ENCODE measurements around the gene OBSCN.
"Not testable (repeated sequence)": the region's sequence is repeated elsewhere in the genome, so short reads cannot be mapped to it uniquely, and the experiment has no call there.

The OBSCN gene

GRCh38 chr1:228228601-228229074, 20.8 kb downstream of the OBSCN start:
- no peak for DNase-seq

GRCh38 chr1:228231189-228231588, 23.3 kb downstream of the OBSCN start:
- DNase-seq, result no peak

- DNase-seq, result no peak
These were observed 25.3 kb downstream of the OBSCN start for GRCh38 chr1:228233136-228233535.

GRCh38 chr1:228234921-228235320, 27.1 kb downstream of the OBSCN start:
- no peak for DNase-seq

GRCh38 chr1:228236744-228237143, 28.9 kb downstream of the OBSCN start:
- DNase-seq, result no peak

GRCh38 chr1:228238007-228238406, 30.2 kb downstream of the OBSCN start:
- no peak for DNase-seq

- no peak for DNase-seq
These were observed 30.6 kb downstream of the OBSCN start for GRCh38 chr1:228238461-228238860.

- no peak for DNase-seq
These were observed 32.8 kb downstream of the OBSCN start for GRCh38 chr1:228240411-228241240.

GRCh38 chr1:228241259-228241658, 33.4 kb downstream of the OBSCN start:
- no peak for DNase-seq

- DNase-seq, result no peak
These were observed 34.6 kb downstream of the OBSCN start for GRCh38 chr1:228242409-228242808.

- DNase-seq, result no peak
These were observed 35.2 kb downstream of the OBSCN start for GRCh38 chr1:228243093-228243492.

GRCh38 chr1:228243989-228244388, 36.1 kb downstream of the OBSCN start:
- DNase-seq, result not testable (repeated sequence)

- DNase-seq, result no peak
These were observed 37.3 kb downstream of the OBSCN start for GRCh38 chr1:228245111-228245510.

GRCh38 chr1:228246216-228246900, 38.5 kb downstream of the OBSCN start:
- no peak for DNase-seq

- no peak for DNase-seq
These were observed 41.9 kb downstream of the OBSCN start for GRCh38 chr1:228249513-228250305.

- DNase-seq, result not testable (repeated sequence)
These were observed 44.6 kb downstream of the OBSCN start for GRCh38 chr1:228252476-228252875.

- DNase-seq, result no peak
These were observed 49.0 kb downstream of the OBSCN start for GRCh38 chr1:228256626-228257375.

GRCh38 chr1:228258486-228258885, 50.6 kb downstream of the OBSCN start:
- no peak for DNase-seq

- no peak for DNase-seq
These were observed 51.6 kb downstream of the OBSCN start for GRCh38 chr1:228259368-228259894.

- DNase-seq, result no peak
These were observed 52.1 kb downstream of the OBSCN start for GRCh38 chr1:228259951-228260350.

GRCh38 chr1:228261706-228262105, 53.9 kb downstream of the OBSCN start:
- DNase-seq, result no peak

- no peak for DNase-seq
These were observed 54.6 kb downstream of the OBSCN start for GRCh38 chr1:228262475-228262874.

Measured in NCI-H2171 treated with DMSO at 0.1 percent for 48 hours (cell line).